Breast epithelium (tissue), 4 donors: ENCODE measurements around the gene INCENP. TPM values are rescaled to one million over a fixed set of nuclear protein-coding genes. Genes with fewer than 3 reads are reported as not detected.

Source experiments
- DNase-seq, 2 donors: peaks; one replicate each; pipeline ENCODE4 v3.0.0-alpha.2; 2019; ENCODE audit warnings: low spot score in 2 of 2
- H3K27ac ChIP-seq, 2 donors: fragments of 200-600 bp; sonication (generic) in 1 of 2; one replicate each; pipeline ENCODE4 v1.5.1; 2016 to 2019; ENCODE audit warnings: mild to moderate bottlenecking in 1 of 2
- H3K27me3 ChIP-seq, 2 donors: fragments of 200-600 bp; sonication (generic) in 1 of 2; one replicate each; pipeline versions ENCODE4 v1.5.1 to v1.6.0; 2017 to 2019; ENCODE audit warnings: control low read depth in 1 of 2, mild to moderate bottlenecking in 1 of 2
- H3K36me3 ChIP-seq: fragments of 200-600 bp; one replicate; pipeline ENCODE4 v1.5.1; 2019
- H3K4me1 ChIP-seq, 2 donors: fragments of 200-600 bp; sonication (generic); one replicate each; pipeline ENCODE4 v1.5.1; 2016 to 2019; ENCODE audit warnings: control low read depth in 1 of 2
- H3K4me3 ChIP-seq, 3 donors: fragments of 200-600 bp; sonication (generic); 1 replicate in 2 of 3; 2 replicates in 1 of 3; pipeline ENCODE4 v1.5.1; 2016 to 2019; ENCODE audit warnings: mild to moderate bottlenecking in 3 of 3, moderate library complexity in 2 of 3
- H3K9me3 ChIP-seq, 2 donors: fragments of 200-600 bp; sonication (generic) in 1 of 2; one replicate each; pipeline ENCODE4 v1.5.1; 2016 to 2019; ENCODE audit warnings: control low read depth in 1 of 2
- POLR2A ChIP-seq: fragments of 450-650 bp; IDR thresholded peaks from one replicate; pipeline ENCODE4 v1.6.1; 2016; ENCODE audit warnings: antibody characterized with exemption, mild to moderate bottlenecking, moderate library complexity
- POLR2AphosphoS5 ChIP-seq, 3 donors: sonication (generic); formaldehyde crosslinking; IDR thresholded peaks; one replicate each; pipeline ENCODE4 v1.6.1; 2017; ENCODE audit warnings: antibody characterized with exemption in 3 of 3
- intact Hi-C: fragments of 100-400 bp; cut with DNase I; formaldehyde crosslinking; loops from one replicate; pipeline ENCODE4 v1.15.1; 2023; ENCODE audit warnings: low total_unique reads
- total RNA-seq, 3 donors: library from RNA; depleted of rRNA; stranded (reverse); fragments of >200 nt; gene quantifications; one replicate each; pipeline ENCODE4 v1.1.0, GENCODE V29; 2016
- TF ChIP-seq, protein P1 (sequence below), 3 donors: fragments of 450-650 bp; IDR thresholded peaks; one replicate each; pipeline ENCODE4 v1.5.1; 2016 to 2017; ENCODE audit warnings: antibody characterized with exemption in 3 of 3, mild to moderate bottlenecking in 3 of 3, moderate library complexity in 3 of 3

Gene INCENP
- total RNA-seq, 3 donors from 2014 or later = 8.5 to 19.0 (median 14.8) TPM

DNA sequence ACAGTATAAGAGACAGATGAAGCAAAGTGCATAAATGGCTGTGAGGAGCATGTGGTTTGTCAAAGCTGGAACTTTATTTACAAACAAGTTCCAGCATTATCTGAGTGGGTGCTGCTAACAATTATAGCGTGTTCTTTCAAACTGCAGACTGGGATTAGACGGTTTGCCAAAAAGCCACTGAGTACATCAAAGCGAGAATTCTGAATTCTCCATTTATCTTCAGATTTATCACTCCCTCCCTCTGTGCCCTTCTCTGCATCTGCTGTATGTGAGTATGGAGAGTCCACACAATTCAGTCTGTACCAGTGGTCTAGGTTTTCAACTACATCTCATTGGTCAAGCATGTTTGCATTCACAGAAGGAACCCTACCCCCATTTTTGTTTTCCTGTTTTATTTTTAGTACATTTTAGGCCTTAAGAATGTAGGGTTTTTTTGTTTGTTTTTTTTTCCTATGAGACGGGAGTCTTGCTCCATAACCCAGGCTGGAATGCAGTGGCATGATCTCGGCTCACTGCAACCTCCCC is 18.1 kb upstream of the INCENP start:
- intact Hi-C loops = no loop called here
- TF ChIP-seq POLR2A = no peak
- no peak for TF ChIP-seq POLR2AphosphoS5 (IDR thresholded peaks at IDR 0.05)
- TF ChIP-seq, protein P1, sequence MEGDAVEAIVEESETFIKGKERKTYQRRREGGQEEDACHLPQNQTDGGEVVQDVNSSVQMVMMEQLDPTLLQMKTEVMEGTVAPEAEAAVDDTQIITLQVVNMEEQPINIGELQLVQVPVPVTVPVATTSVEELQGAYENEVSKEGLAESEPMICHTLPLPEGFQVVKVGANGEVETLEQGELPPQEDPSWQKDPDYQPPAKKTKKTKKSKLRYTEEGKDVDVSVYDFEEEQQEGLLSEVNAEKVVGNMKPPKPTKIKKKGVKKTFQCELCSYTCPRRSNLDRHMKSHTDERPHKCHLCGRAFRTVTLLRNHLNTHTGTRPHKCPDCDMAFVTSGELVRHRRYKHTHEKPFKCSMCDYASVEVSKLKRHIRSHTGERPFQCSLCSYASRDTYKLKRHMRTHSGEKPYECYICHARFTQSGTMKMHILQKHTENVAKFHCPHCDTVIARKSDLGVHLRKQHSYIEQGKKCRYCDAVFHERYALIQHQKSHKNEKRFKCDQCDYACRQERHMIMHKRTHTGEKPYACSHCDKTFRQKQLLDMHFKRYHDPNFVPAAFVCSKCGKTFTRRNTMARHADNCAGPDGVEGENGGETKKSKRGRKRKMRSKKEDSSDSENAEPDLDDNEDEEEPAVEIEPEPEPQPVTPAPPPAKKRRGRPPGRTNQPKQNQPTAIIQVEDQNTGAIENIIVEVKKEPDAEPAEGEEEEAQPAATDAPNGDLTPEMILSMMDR (IDR thresholded peaks at IDR 0.05) = no peak
- no peak for DNase-seq

DNA sequence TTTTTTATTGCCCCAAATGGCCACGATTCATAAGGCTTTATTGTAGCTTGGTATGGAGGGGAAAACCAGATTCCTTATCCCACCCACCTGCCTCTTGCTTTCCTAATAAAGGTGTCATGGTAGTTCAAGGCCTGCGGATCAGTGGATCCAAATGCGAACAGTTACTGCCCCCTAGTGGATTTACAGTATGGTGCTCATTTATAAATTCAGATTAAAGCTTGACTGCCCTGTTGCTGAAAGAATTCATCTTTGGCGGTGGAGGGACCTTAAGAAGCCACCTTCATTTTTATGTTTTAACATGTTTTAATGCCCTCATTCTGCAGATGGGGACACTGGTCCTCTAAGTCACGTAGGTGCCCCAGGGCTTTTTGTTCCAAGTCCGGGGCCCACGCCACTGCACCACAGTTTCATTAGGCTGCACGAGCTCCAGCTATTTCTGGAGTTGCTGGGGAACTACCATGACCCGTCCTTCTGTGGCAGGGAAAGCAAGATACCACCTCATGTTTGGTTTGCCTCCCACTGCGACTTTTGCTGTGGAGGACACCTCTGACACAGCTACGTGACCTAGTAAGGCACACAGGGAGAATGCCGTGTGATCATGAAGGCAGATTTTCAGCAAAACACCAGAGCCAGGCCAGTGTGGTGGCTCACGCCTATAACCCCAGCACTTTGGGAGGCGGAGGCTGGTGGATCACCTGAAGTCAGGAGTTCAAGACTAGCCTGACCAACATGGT is 15.6 kb upstream of the INCENP start:
- Histone ChIP-seq H3K4me3 (no peak overlapping the region), H3K27me3 (no peaks in the 10 kb centered on the region), H3K9me3 (no peaks in the 10 kb centered on the region), H3K4me1 (peaks cover 4 to 10% of the 10 kb centered on the region in 2 donors), H3K36me3 (no peaks in the 10 kb centered on the region), H3K27ac (no peak overlapping the region)
- DNase-seq = no peak
- TF ChIP-seq POLR2AphosphoS5 (IDR thresholded peaks at IDR 0.05) (no peak), POLR2A (no peak)
- TF ChIP-seq, protein P1 (IDR thresholded peaks at IDR 0.05) = peak; percentile 80 to 87 (median 84)
- intact Hi-C loops = no loop called here

More for the DNA sequence above, 18.1 kb upstream of the INCENP start:
- peaks cover 4 to 10% of the 10 kb centered on the region in 2 donors for H3K4me1 ChIP-seq
- no peaks in the 10 kb centered on the region for H3K27me3 ChIP-seq
- peak overlapping the region; percentile 21 to 60 (median 28) for H3K4me3 ChIP-seq
- no peaks in the 10 kb centered on the region for H3K36me3 ChIP-seq
- H3K27ac ChIP-seq = peak overlapping the region; percentile 44 to 90
- H3K9me3 ChIP-seq = no peaks in the 10 kb centered on the region

DNA sequence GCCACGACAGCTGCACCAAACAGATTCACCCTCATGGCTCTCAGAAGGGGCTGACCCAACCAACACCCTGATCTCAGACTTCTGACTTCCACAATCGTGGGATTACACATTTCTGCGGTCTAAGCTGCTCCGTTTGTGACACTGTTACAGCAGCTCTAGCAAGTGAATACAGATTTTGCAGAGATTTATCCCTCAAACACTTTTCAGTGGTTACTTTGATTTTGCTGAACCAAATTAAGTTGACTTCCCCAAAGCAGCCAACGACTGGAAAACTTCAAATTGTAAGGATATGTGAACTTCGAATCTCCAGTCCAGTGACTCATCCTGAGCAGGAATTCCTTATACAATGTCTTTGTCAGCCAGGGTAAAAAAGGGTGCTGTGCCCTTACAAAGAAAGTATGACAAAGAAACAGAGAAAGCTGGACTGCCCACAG is 14.8 kb upstream of the INCENP start:
- Histone ChIP-seq H3K4me3 (no peak overlapping the region), H3K36me3 (no peaks in the 10 kb centered on the region), H3K9me3 (no peaks in the 10 kb centered on the region), H3K27ac (no peak overlapping the region), H3K27me3 (no peaks in the 10 kb centered on the region), H3K4me1 (peaks cover 4 to 10% of the 10 kb centered on the region in 2 donors)
- no peak for DNase-seq
- intact Hi-C loops = no loop called here
- TF ChIP-seq, protein P1 (IDR thresholded peaks at IDR 0.05) = no peak
- TF ChIP-seq POLR2A (no peak), POLR2AphosphoS5 (IDR thresholded peaks at IDR 0.05) (no peak)

DNA sequence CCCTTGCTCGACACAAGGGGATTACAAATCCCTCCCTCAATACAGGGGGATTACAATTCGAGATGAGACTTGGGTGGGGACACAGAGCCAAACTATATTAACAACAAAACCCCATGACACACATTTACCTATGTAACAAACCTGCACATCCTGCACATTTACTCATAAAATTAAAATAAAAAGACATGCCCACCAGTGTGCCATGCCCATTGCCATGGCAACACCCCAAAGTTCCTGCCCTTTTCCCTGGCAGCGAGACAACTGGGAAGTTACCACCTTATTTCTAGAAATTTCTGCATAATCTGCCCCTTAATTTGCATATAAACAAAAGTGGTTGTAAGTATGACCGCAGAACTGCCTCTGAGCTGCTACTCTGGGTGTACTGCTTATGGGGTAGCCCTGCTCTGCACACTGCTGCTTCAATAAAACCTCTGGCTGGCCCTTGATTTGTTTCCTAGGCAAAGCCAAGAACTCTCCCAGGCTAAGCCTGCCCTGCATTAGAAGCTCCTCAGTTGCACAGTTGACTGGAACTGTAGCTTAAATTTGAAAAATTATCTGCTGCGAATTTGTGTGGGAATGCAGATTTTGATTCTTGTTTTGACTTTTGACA is 8.6 kb upstream of the INCENP start:
- TF ChIP-seq POLR2A (no peak), POLR2AphosphoS5 (IDR thresholded peaks at IDR 0.05) (no peak)
- TF ChIP-seq, protein P1 (IDR thresholded peaks at IDR 0.05) = no peak
- no peak overlapping the region for H3K4me3 ChIP-seq
- no peaks in the 10 kb centered on the region for H3K4me1 ChIP-seq
- no peaks in the 10 kb centered on the region for H3K36me3 ChIP-seq
- H3K27ac ChIP-seq = no peak overlapping the region
- intact Hi-C loops = no loop called here
- no peak for DNase-seq
- no peaks in the 10 kb centered on the region for H3K27me3 ChIP-seq
- H3K9me3 ChIP-seq = no peaks in the 10 kb centered on the region

DNA sequence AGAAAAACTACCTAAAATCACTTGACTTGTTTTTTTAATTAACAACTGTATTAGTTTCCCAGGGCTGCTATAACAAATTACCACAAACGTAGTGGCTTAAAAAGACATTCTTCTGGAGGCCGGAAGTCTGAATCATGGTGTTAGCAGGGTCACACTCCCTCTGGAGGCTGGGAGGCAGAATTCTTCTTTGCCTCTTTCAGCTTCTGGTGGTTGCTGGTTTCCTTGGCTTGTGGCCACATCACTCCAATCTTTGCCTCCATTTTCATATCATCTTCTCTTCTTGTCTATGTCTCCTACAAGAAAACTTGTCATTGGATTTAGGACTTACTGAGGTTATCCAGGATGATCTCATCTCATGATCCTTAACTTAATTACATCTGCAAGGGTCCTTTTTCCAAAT is 7.4 kb upstream of the INCENP start:
- no peaks in the 10 kb centered on the region for H3K9me3 ChIP-seq
- H3K36me3 ChIP-seq = no peaks in the 10 kb centered on the region
- H3K27me3 ChIP-seq = no peaks in the 10 kb centered on the region
- H3K4me3 ChIP-seq = no peak overlapping the region
- DNase-seq = no peak
- intact Hi-C loops = no loop called here
- TF ChIP-seq POLR2A (no peak), POLR2AphosphoS5 (IDR thresholded peaks at IDR 0.05) (no peak)
- TF ChIP-seq, protein P1 (IDR thresholded peaks at IDR 0.05) = no peak
- H3K27ac ChIP-seq = no peak overlapping the region
- no peaks in the 10 kb centered on the region for H3K4me1 ChIP-seq
